ENCODE data around the gene C3. TPM values are rescaled to one million over a fixed set of nuclear protein-coding genes. Genes with fewer than 3 reads are reported as not detected.
A peak's percentile ranks its signal among the peaks of the same experiment; 100 is the strongest.

C3 gene
- total and polyA plus RNA-seq, 2 experiments from 2014 or later: 0.39 to 1.6 TPM

DNA sequence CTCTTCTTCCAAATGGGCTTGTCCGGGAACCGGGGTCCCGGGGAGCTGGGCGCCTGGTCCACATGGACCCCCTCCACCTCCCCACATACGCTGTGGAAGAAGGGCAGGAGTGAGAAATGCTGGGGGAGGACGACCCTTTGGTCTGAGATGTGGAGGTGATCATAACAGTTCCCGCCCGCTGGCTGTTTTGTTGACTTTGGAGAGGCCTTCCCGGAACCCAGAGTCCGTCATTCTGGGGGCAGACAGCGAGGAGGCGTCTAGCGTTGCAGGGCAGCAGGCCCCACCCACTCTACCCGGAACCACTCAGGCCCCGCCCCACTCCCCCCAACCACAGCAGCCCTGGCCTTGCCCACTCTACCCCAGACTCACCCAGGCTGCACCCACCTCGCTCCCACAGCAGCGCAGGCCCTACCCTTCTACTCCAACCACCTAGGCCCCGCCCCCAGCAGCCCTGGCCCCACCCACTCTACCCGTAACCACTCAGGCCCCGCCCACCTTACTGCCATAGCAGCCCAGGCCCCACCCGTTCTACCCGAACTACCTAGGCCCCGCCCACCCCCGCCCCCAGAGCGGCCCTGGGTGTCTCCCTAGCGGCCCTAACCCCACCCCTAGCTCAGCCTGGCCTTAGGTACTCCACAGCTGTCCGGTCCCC is 9.8 kb upstream of the C3 start:
- no peaks in the 10 kb centered on the region for H3K9me3 ChIP-seq (ENCODE audit: low read depth)
- H3K4me1 ChIP-seq (ENCODE audit: low read depth): no peaks in the 10 kb centered on the region
- no peaks in the 10 kb centered on the region for H3K27me3 ChIP-seq
- DNase-seq (ENCODE audit: low read depth in 1 of 2, low spot score in 1 of 2): peak in 1 of 2 donors; percentile 42
- no peak overlapping the region for H3K27ac ChIP-seq
- no peaks in the 10 kb centered on the region for H3K36me3 ChIP-seq
- TF ChIP-seq, protein P1, sequence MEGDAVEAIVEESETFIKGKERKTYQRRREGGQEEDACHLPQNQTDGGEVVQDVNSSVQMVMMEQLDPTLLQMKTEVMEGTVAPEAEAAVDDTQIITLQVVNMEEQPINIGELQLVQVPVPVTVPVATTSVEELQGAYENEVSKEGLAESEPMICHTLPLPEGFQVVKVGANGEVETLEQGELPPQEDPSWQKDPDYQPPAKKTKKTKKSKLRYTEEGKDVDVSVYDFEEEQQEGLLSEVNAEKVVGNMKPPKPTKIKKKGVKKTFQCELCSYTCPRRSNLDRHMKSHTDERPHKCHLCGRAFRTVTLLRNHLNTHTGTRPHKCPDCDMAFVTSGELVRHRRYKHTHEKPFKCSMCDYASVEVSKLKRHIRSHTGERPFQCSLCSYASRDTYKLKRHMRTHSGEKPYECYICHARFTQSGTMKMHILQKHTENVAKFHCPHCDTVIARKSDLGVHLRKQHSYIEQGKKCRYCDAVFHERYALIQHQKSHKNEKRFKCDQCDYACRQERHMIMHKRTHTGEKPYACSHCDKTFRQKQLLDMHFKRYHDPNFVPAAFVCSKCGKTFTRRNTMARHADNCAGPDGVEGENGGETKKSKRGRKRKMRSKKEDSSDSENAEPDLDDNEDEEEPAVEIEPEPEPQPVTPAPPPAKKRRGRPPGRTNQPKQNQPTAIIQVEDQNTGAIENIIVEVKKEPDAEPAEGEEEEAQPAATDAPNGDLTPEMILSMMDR (IDR thresholded peaks at IDR 0.05; ENCODE audit: low read depth, low read length): no peak
- H3K4me3 ChIP-seq: no peak overlapping the region

DNA sequence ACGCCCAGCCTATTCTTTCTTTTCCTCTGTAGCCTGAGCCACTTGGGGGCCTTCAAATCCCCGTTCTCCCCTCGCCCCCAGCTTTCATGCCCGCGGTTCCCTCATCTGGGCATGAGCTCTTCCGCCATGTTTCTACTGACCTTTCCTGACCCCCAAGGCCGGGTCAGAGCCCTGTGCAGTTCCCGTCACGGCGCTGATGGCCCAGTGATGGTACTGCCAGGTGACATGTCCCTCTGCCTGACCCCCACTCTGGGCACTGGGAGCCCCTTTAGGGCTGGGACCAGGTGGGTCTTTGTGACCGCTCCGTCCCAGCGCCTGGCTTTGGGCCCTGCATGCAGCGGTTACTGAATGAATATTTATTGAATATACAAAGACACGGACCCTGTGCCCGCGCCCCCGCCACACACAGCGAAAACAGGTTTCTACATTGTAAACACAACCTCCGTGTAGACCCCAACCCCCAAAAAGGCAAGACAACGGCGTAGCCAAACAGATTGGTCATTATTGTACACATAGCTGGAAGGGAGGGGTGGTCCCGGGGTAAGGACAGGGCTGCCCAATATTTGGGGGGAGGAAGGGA is 9.2 kb upstream of the C3 start:
- no peaks in the 10 kb centered on the region for H3K36me3 ChIP-seq
- H3K9me3 ChIP-seq (ENCODE audit: low read depth): no peaks in the 10 kb centered on the region
- no peaks in the 10 kb centered on the region for H3K4me1 ChIP-seq (ENCODE audit: low read depth)
- H3K27me3 ChIP-seq: no peaks in the 10 kb centered on the region
- TF ChIP-seq, protein P1 (IDR thresholded peaks at IDR 0.05; ENCODE audit: low read depth, low read length): no peak
- no peak overlapping the region for H3K27ac ChIP-seq
- DNase-seq (ENCODE audit: low read depth in 1 of 2, low spot score in 1 of 2): no peak
- H3K4me3 ChIP-seq: no peak overlapping the region

DNA sequence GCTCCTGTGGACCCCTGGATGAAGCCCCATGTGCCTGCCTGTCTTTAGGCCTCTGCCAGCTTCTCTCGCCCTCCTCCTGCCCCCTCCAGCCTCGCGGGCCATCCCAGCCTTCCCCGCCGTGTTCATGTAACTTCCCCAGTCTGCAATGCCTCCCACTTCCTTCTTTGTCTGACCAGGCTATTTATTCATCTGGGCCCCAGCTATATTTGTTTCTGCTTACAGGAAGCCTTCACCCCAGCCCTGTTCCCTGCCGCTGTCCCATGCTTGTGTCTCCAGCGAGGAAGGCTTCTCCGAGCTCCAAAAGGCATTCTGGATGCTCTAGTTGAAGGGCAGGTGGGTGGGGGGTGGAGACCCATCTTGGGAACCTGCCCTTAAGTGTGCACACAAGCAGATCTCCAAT is 7.9 kb upstream of the C3 start:
- no peaks in the 10 kb centered on the region for H3K36me3 ChIP-seq
- no peak overlapping the region for H3K27ac ChIP-seq
- no peaks in the 10 kb centered on the region for H3K9me3 ChIP-seq (ENCODE audit: low read depth)
- H3K4me1 ChIP-seq (ENCODE audit: low read depth): no peaks in the 10 kb centered on the region
- H3K4me3 ChIP-seq: no peak overlapping the region
- TF ChIP-seq, protein P1 (IDR thresholded peaks at IDR 0.05; ENCODE audit: low read depth, low read length): no peak
- no peaks in the 10 kb centered on the region for H3K27me3 ChIP-seq
- no peak for DNase-seq (ENCODE audit: low read depth in 1 of 2, low spot score in 1 of 2)

DNA sequence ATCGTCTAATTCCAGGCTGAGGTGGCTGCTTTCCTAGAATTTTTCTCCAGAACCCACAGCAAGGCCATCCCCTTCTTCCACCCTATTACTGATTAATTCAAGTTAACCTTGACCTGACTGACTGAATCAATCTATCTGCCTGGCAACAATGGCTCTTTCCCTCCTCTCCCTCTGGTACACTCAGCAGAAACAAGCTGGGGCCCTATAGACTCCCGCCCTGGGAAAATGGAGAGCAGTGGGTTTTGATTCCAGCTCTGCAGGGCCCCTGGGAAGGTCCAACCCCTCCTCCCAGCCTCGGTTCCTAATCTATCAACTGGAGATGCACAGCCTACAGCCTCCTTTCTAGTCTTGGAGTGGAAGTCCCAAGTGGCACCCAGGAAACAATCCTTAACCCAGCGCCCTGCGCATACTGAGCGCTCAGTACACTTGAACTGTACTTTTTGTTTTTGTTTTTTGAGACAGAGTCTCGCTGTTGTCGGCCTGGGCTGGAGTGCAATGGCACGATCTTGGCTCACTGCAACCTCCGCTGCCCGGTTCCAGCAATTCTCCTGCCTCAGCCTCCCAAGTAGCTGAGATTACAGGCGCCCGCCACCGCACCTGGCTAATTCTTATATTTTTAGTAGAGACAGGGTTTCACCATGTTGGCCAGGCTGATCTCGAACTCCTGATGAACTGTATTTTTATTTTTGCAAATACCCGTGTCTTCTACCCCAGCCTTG is 5.2 kb upstream of the C3 start:
- Histone ChIP-seq H3K9me3 (ENCODE audit: low read depth) (no peaks in the 10 kb centered on the region), H3K27ac (no peak overlapping the region), H3K4me3 (no peak overlapping the region), H3K27me3 (no peaks in the 10 kb centered on the region), H3K4me1 (ENCODE audit: low read depth) (no peaks in the 10 kb centered on the region), H3K36me3 (no peaks in the 10 kb centered on the region)
- DNase-seq (ENCODE audit: low read depth in 1 of 2, low spot score in 1 of 2): no peak
- TF ChIP-seq, protein P1 (IDR thresholded peaks at IDR 0.05; ENCODE audit: low read depth, low read length): no peak

DNA sequence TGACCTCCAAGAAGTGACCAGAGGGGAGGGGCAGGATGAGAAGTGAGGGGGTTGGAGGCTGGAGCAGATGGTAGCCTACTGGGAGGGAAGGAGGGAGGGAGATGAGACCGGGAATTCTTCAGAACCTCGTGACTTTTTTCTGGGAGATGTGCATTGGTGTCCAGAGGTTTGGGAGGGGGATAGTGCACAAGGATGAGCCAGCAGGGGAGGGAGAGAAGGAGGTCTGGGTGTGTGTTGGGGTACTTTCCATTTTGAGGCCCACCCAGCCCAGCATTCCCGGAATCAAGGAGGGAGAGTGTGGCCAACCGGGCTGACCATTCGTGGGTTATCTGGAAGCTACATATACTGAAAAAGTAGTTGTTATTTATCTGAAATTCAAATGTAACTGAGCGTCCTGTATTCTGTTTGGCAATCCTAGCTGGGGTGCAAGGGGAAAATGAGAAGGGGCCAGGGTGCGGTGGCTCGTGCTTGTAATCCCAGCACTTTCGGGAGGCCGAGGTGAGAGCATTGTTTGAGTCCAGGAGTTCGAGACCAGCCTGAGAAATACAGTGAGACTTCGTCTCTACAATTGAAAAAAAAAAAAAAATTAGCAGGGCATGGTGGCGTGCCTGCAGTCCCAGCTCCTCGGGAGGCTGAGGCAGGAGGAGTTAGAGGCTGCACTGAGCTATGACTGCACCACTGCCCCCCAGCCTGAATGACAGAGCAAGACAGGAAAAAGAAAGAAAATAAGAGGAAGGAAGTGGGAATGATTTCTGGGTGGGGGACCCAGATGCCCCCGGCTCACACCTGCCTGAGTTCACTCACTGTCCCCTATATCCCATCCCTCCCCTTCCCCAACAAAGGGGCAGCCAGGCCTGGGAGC is 4.4 kb upstream of the C3 start:
- Histone ChIP-seq H3K4me1 (ENCODE audit: low read depth) (no peaks in the 10 kb centered on the region), H3K27ac (no peak overlapping the region), H3K27me3 (no peaks in the 10 kb centered on the region), H3K4me3 (no peak overlapping the region), H3K36me3 (no peaks in the 10 kb centered on the region), H3K9me3 (ENCODE audit: low read depth) (no peaks in the 10 kb centered on the region)
- TF ChIP-seq, protein P1 (IDR thresholded peaks at IDR 0.05; ENCODE audit: low read depth, low read length): no peak
- no peak for DNase-seq (ENCODE audit: low read depth in 1 of 2, low spot score in 1 of 2)

Measured in cardiac muscle cell (in vitro differentiated cells and primary cell).